ENCODE measurements around the gene ORMDL1. TPM values are rescaled to one million over a fixed set of nuclear protein-coding genes. Genes with fewer than 3 reads are reported as not detected.
A peak's percentile ranks its signal among the peaks of the same experiment; 100 is the strongest.

ORMDL1 gene, protein sequence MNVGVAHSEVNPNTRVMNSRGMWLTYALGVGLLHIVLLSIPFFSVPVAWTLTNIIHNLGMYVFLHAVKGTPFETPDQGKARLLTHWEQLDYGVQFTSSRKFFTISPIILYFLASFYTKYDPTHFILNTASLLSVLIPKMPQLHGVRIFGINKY
- 73.6 TPM for polyA plus RNA-seq (2013, experiment 1 of 2)
- polyA plus RNA-seq (2013, experiment 2 of 2): 79.0 TPM

DNA sequence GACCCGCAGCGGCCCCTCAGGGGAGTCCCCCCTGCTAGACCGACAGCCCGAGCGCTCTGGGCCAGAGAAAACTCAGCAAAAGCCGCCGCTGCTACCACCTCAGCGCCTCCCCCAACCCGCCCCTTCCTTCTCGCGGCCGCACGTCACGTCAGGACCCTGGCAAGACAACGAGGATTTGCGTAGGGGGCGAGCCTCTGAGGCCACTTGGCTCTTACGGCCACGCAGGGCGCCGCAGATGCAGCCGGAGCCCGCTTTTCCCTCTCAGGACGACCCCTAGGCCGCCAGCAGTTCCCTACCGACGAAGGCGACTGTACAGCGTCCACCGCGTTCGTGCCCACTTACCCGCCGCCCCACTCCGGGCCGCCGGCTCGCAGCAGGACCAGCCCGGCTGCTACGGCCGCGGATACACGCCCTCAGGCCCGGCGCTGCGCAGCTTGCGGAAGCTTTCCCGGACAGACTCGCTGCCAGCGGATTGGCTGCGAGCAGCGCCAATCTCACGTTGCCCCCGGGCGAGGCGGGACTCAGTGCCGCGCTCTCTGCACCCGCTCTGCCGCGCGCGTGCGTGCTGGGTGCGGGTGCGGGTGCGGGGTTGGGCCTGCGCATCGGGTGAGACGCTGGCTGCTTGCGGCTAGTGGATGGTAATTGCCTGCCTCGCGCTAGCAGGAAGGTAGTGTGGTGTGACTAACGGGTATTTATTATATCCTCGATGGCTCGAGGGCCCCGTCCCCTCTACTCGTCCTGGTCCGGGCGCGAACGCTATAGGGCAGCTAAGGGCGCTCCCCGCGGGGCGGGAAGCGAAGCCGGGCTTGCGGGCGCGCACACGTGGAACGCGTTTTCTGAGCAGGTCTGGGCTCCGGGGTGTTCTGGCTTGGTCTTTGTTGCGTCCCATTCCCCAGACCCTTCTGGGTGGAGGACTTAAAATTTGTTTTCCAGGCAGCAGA, at the start of gene ORMDL1, which contains the start of gene PMS1:
TSS of gene ORMDL1 (minus strand) at position 413 of the 941 bp plus-strand sequence. CDS start 1,744 bp downstream, outside the sequence.
TSS of gene PMS1 (plus strand) at position 524 of the 941 bp plus-strand sequence. CDS start 7,360 bp downstream, outside the sequence.
- peak within 1 kb of the TSS in 1 of 2 experiments; percentile 37 for H3K14ac ChIP-seq (ENCODE audit: low read length in 2 of 2)
- H4K8ac ChIP-seq (ENCODE audit: low read length): peak within 1 kb of the TSS; percentile 95
- peak within 1 kb of the TSS; percentile 92 for H2BK15ac ChIP-seq (ENCODE audit: low read depth, poor library complexity, severe bottlenecking)
- peak within 1 kb of the TSS; percentile 92 for H3K9ac ChIP-seq (ENCODE audit: low read length)
- H3K4me2 ChIP-seq (ENCODE audit: low read length, poor library complexity, severe bottlenecking): peak within 1 kb of the TSS; percentile 74
- no peak within 1 kb of the TSS for H2AK5ac ChIP-seq (ENCODE audit: low read length, severe bottlenecking)
- H3K23ac ChIP-seq (ENCODE audit: low read length in 2 of 2): no peak within 1 kb of the TSS
- H2BK12ac ChIP-seq (ENCODE audit: low read length in 2 of 2): no peak within 1 kb of the TSS
- peak; percentile 96 for DNase-seq
- H3K27me3 ChIP-seq (ENCODE audit: control insufficient read depth in 1 of 2, insufficient read depth in 1 of 2, low read length in 2 of 2): no peaks in the 10 kb centered on the region
- peak within 1 kb of the TSS; percentile 80 to 84 for H3K4me3 ChIP-seq (ENCODE audit: insufficient read depth in 1 of 2, low read depth in 1 of 2, low read length in 2 of 2)
- peak within 1 kb of the TSS; percentile 60 to 87 for H3K4ac ChIP-seq (ENCODE audit: low read depth in 1 of 2, low read length in 2 of 2)
- peaks cover 8% of the 10 kb centered on the region for H3K79me1 ChIP-seq (replicated peaks; ENCODE audit: low read length, poor library complexity, severe bottlenecking)
- peak within 1 kb of the TSS; percentile 89 for H2AFZ ChIP-seq (ENCODE audit: low read depth, low read length)
- peaks cover 0 to 55% of the 10 kb centered on the region in 2 experiments for H3K36me3 ChIP-seq (ENCODE audit: control insufficient read depth in 1 of 2, insufficient read depth in 2 of 2, low read depth in 1 of 2, low read length in 2 of 2)
- peak within 1 kb of the TSS; percentile 86 for H3K27ac ChIP-seq (ENCODE audit: low read length, poor library complexity, severe bottlenecking)
- under 1% methylated on average over 89 of the region's 96 CpGs for WGBS
- H4K91ac ChIP-seq (ENCODE audit: low read length): peak within 1 kb of the TSS; percentile 94
- no peaks in the 10 kb centered on the region for H3K9me3 ChIP-seq (ENCODE audit: control insufficient read depth, low read length)
- H2BK120ac ChIP-seq (ENCODE audit: low read depth, low read length): peak within 1 kb of the TSS; percentile 56
- peaks cover 6% of the 10 kb centered on the region for H3K4me1 ChIP-seq (ENCODE audit: control insufficient read depth, insufficient read depth, low read depth, low read length)
- H2BK5ac ChIP-seq (ENCODE audit: low read depth, low read length, poor library complexity, severe bottlenecking): no peak within 1 kb of the TSS
- H3K18ac ChIP-seq (ENCODE audit: low read depth in 1 of 2, low read length in 2 of 2): peak within 1 kb of the TSS; percentile 95 to 97

DNA sequence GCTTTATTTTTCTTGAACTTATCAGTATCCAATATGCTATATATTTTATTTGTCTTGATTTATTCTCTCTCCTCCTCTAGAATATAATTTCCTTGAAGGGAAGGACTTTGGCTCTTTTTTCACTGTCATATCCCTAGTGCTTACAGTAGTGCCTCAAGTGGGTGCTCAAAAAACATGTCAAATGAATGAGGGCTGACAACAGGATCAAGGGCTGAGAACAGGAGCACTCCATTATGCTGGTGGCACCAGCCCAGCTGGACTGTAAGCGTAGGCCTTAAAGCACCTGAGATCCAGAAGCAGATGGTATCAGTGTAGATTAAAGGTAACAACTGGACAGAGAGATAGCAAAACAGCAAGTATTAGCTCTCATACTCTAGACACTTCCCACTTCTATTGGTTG, 46.4 kb upstream of the ORMDL1 start:
- peaks cover 0 to 14% of the 10 kb centered on the region in 2 experiments for H3K36me3 ChIP-seq (ENCODE audit: control insufficient read depth in 1 of 2, insufficient read depth in 2 of 2, low read depth in 1 of 2, low read length in 2 of 2)
- H3K79me1 ChIP-seq (replicated peaks; ENCODE audit: low read length, poor library complexity, severe bottlenecking): peaks cover 6% of the 10 kb centered on the region
- no peaks in the 10 kb centered on the region for H3K27me3 ChIP-seq (ENCODE audit: control insufficient read depth in 1 of 2, insufficient read depth in 1 of 2, low read length in 2 of 2)
- no peak overlapping the region for H3K9ac ChIP-seq (ENCODE audit: low read length)
- H3K18ac ChIP-seq (ENCODE audit: low read depth in 1 of 2, low read length in 2 of 2): no peak overlapping the region
- WGBS: no CpG with 5 or more reads among the region's 1 CpG
- H4K8ac ChIP-seq (ENCODE audit: low read length): no peak overlapping the region
- no peak overlapping the region for H3K4me2 ChIP-seq (ENCODE audit: low read length, poor library complexity, severe bottlenecking)
- H2BK120ac ChIP-seq (ENCODE audit: low read depth, low read length): no peak overlapping the region
- peak overlapping the region in 1 of 2 experiments; percentile 18 for H2BK12ac ChIP-seq (ENCODE audit: low read length in 2 of 2)
- H3K4ac ChIP-seq (ENCODE audit: low read depth in 1 of 2, low read length in 2 of 2): no peak overlapping the region
- H3K4me3 ChIP-seq (ENCODE audit: insufficient read depth in 1 of 2, low read depth in 1 of 2, low read length in 2 of 2): no peak overlapping the region
- H3K27ac ChIP-seq (ENCODE audit: low read length, poor library complexity, severe bottlenecking): no peak overlapping the region
- no peak overlapping the region for H3K14ac ChIP-seq (ENCODE audit: low read length in 2 of 2)
- H2BK15ac ChIP-seq (ENCODE audit: low read depth, poor library complexity, severe bottlenecking): no peak overlapping the region
- H2AFZ ChIP-seq (ENCODE audit: low read depth, low read length): no peak overlapping the region
- no peak overlapping the region for H2BK5ac ChIP-seq (ENCODE audit: low read depth, low read length, poor library complexity, severe bottlenecking)
- H3K9me3 ChIP-seq (ENCODE audit: control insufficient read depth, low read length): no peaks in the 10 kb centered on the region
- H3K4me1 ChIP-seq (ENCODE audit: control insufficient read depth, insufficient read depth, low read depth, low read length): no peaks in the 10 kb centered on the region
- no peak for DNase-seq
- no peak overlapping the region for H2AK5ac ChIP-seq (ENCODE audit: low read length, severe bottlenecking)
- H4K91ac ChIP-seq (ENCODE audit: low read length): no peak overlapping the region
- H3K23ac ChIP-seq (ENCODE audit: low read length in 2 of 2): no peak overlapping the region

DNA sequence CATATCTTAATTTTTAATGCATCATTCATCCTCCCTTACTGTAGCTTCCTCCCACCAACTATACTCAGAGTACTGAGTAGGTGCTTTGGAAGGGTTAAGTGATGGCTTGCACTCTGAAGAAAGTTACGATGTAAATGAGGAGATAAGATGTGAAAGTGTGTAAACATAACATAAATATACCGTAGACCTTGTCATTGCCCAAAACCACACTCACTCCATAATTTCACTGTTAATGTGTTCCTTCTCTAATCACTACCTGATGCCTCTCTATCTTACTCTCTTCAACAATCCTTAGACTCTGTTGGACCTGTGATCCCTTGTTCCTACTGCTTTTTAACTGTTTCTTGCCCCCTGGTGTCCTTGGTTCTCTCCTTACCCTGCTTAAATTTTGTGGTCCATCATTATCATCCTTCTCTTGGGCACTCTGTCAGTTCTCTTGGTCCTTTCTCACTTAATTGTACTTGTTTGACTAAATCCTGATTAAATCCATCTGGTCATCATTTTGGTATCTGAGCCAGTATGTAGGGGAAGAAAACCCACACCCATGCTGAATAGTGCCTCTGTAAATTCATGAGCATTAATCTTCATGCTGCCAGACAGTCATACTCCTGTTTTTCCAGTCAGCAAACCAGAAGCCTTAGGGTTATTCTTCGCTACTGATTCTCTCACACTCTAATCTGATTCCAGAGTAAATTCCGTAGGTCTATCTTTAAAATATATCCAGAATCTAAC, 45.1 kb upstream of the ORMDL1 start:
- H3K79me1 ChIP-seq (replicated peaks; ENCODE audit: low read length, poor library complexity, severe bottlenecking): peaks cover 6% of the 10 kb centered on the region
- H4K91ac ChIP-seq (ENCODE audit: low read length): no peak overlapping the region
- no peak overlapping the region for H3K4me3 ChIP-seq (ENCODE audit: insufficient read depth in 1 of 2, low read depth in 1 of 2, low read length in 2 of 2)
- H2BK120ac ChIP-seq (ENCODE audit: low read depth, low read length): no peak overlapping the region
- no peak overlapping the region for H3K27ac ChIP-seq (ENCODE audit: low read length, poor library complexity, severe bottlenecking)
- no peaks in the 10 kb centered on the region for H3K27me3 ChIP-seq (ENCODE audit: control insufficient read depth in 1 of 2, insufficient read depth in 1 of 2, low read length in 2 of 2)
- H2BK15ac ChIP-seq (ENCODE audit: low read depth, poor library complexity, severe bottlenecking): no peak overlapping the region
- peaks cover 0 to 12% of the 10 kb centered on the region in 2 experiments for H3K36me3 ChIP-seq (ENCODE audit: control insufficient read depth in 1 of 2, insufficient read depth in 2 of 2, low read depth in 1 of 2, low read length in 2 of 2)
- no peak overlapping the region for H2BK12ac ChIP-seq (ENCODE audit: low read length in 2 of 2)
- 75% methylated on average over 3 of the region's 4 CpGs for WGBS
- no peak overlapping the region for H3K18ac ChIP-seq (ENCODE audit: low read depth in 1 of 2, low read length in 2 of 2)
- no peak overlapping the region for H4K8ac ChIP-seq (ENCODE audit: low read length)
- no peak overlapping the region for H2AK5ac ChIP-seq (ENCODE audit: low read length, severe bottlenecking)
- H3K14ac ChIP-seq (ENCODE audit: low read length in 2 of 2): no peak overlapping the region
- H2AFZ ChIP-seq (ENCODE audit: low read depth, low read length): no peak overlapping the region
- H3K9me3 ChIP-seq (ENCODE audit: control insufficient read depth, low read length): no peaks in the 10 kb centered on the region
- no peak overlapping the region for H3K4me2 ChIP-seq (ENCODE audit: low read length, poor library complexity, severe bottlenecking)
- no peak overlapping the region for H3K4ac ChIP-seq (ENCODE audit: low read depth in 1 of 2, low read length in 2 of 2)
- H3K9ac ChIP-seq (ENCODE audit: low read length): no peak overlapping the region
- H2BK5ac ChIP-seq (ENCODE audit: low read depth, low read length, poor library complexity, severe bottlenecking): no peak overlapping the region
- H3K23ac ChIP-seq (ENCODE audit: low read length in 2 of 2): no peak overlapping the region
- no peaks in the 10 kb centered on the region for H3K4me1 ChIP-seq (ENCODE audit: control insufficient read depth, insufficient read depth, low read depth, low read length)
- DNase-seq: no peak
